Sigmoid colon (tissue), 3 donors: ENCODE data around the gene ZNF496.

Source experiments
- POLR2A ChIP-seq, 2 donors: fragments of 450-650 bp; IDR thresholded peaks; one replicate each; pipeline ENCODE4 v1.6.1; 2016; ENCODE audit warnings: antibody characterized with exemption in 2 of 2, mild to moderate bottlenecking in 2 of 2, moderate library complexity in 2 of 2
- TF ChIP-seq, protein P1 (sequence below), 4 experiments: fragments of 450-650 bp in 3 of 4; fragments of 200-600 bp in 1 of 4; IDR thresholded peaks; one replicate each; pipeline ENCODE4 v1.5.1; 2016 to 2019; ENCODE audit warnings: antibody characterized with exemption in 4 of 4, mild to moderate bottlenecking in 3 of 4, moderate library complexity in 2 of 4

DNA sequence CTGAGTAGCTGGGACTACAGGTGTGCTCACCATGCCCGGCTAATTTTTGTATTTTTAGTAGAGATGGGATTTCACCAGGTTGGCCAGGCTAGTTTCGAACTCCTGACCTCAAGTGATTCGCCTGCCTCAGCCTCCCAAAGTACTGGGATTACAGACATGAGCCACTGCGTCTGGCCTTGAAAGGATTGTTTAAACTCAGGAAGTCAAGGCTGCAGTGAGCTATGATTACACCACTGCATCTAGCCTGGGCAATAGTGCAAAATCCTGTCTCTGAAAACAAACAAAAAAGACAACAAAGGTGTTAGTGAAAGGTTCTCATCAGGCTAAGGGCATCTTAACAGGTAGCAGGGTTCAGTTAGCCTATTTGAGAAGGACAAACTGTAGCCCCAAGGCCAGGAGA, 14.2 kb upstream of the ZNF496 start:
- TF ChIP-seq, protein P1, sequence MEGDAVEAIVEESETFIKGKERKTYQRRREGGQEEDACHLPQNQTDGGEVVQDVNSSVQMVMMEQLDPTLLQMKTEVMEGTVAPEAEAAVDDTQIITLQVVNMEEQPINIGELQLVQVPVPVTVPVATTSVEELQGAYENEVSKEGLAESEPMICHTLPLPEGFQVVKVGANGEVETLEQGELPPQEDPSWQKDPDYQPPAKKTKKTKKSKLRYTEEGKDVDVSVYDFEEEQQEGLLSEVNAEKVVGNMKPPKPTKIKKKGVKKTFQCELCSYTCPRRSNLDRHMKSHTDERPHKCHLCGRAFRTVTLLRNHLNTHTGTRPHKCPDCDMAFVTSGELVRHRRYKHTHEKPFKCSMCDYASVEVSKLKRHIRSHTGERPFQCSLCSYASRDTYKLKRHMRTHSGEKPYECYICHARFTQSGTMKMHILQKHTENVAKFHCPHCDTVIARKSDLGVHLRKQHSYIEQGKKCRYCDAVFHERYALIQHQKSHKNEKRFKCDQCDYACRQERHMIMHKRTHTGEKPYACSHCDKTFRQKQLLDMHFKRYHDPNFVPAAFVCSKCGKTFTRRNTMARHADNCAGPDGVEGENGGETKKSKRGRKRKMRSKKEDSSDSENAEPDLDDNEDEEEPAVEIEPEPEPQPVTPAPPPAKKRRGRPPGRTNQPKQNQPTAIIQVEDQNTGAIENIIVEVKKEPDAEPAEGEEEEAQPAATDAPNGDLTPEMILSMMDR (IDR thresholded peaks at IDR 0.05): no peak
- TF ChIP-seq POLR2A (IDR thresholded peaks at IDR 0.05): no peak
